MM.1S (cell line): ENCODE results near the gene ADD3.

ENCODE experiments used
- CTCF ChIP-seq: fragments of 300-600 bp; sonication (generic); IDR thresholded peaks from 2 replicates; pipeline ENCODE4 v1.5.1; 2016; ENCODE audit warnings: antibody characterized with exemption, low read length, mixed read lengths
- EZH2phosphoT487 ChIP-seq: fragments of 300-600 bp; sonication (generic); IDR thresholded peaks from 2 replicates; pipeline ENCODE4 v1.6.1; 2018; ENCODE audit warnings: antibody characterized with exemption, low read length

- TF ChIP-seq CTCF (no peak), EZH2phosphoT487 (no peak)
These were observed 31.1 kb upstream of the ADD3 start for GRCh38 chr10:109976681-109977080.
